Tibial nerve (tissue), 4 donors: ENCODE measurements around the gene TBX1. TPM values are rescaled to one million over a fixed set of nuclear protein-coding genes. Genes with fewer than 3 reads are reported as not detected.

ENCODE experiments used
- DNase-seq, 2 donors: peaks; one replicate each; pipeline ENCODE4 v3.0.0-alpha.2; 2019; ENCODE audit warnings: low spot score in 2 of 2
- H3K27ac ChIP-seq, 4 donors: fragments of 200-600 bp; sonication (generic) in 3 of 4; one replicate each; pipeline ENCODE4 v1.5.1; 2017 to 2019; ENCODE audit warnings: mild to moderate bottlenecking in 1 of 4
- H3K27me3 ChIP-seq, 2 donors: fragments of 200-600 bp; sonication (generic) in 1 of 2; one replicate each; pipeline versions ENCODE4 v1.5.1 to v1.6.0; 2017 to 2019
- H3K36me3 ChIP-seq, 3 donors: fragments of 200-600 bp; sonication (generic); one replicate each; pipeline ENCODE4 v1.5.1; 2018 to 2019
- H3K4me1 ChIP-seq, 4 donors: fragments of 200-600 bp; sonication (generic) in 3 of 4; one replicate each; pipeline ENCODE4 v1.5.1; 2017 to 2019
- H3K4me3 ChIP-seq, 4 donors: fragments of 200-600 bp; sonication (generic) in 3 of 4; one replicate each; pipeline ENCODE4 v1.5.1; 2017 to 2019; ENCODE audit warnings: mild to moderate bottlenecking in 1 of 4, moderate library complexity in 1 of 4
- H3K9me3 ChIP-seq, 4 donors: fragments of 200-600 bp; sonication (generic) in 3 of 4; one replicate each; pipeline ENCODE4 v1.5.1; 2017 to 2019
- EP300 ChIP-seq, 2 donors: sonication (generic); formaldehyde crosslinking; IDR thresholded peaks; one replicate each; pipeline ENCODE4 v1.6.1; 2017; ENCODE audit warnings: antibody characterized with exemption in 2 of 2, mild to moderate bottlenecking in 1 of 2
- POLR2A ChIP-seq, 2 donors: fragments of 450-650 bp; IDR thresholded peaks; one replicate each; pipeline ENCODE4 v1.6.1; 2017; ENCODE audit warnings: antibody characterized with exemption in 2 of 2, mild to moderate bottlenecking in 2 of 2, moderate library complexity in 2 of 2
- WGBS, 2 donors: methylation state at CpG; one replicate each; pipeline ENCODE4 v1.1.5; 2018; 5-methylcytosine and 5-hydroxymethylcytosine counted together
- total RNA-seq, 4 donors: library from RNA; depleted of rRNA; stranded (reverse); fragments of >200 nt; gene quantifications; one replicate each; pipeline ENCODE4 v1.1.0, GENCODE V29; 2016
- TF ChIP-seq, protein P1 (sequence below), 5 experiments: fragments of 200-600 bp in 3 of 5; fragments of 450-650 bp in 2 of 5; sonication (generic) in 3 of 5; IDR thresholded peaks; one replicate each; pipeline ENCODE4 v1.5.1; 2016 to 2019; ENCODE audit warnings: antibody characterized with exemption in 5 of 5, mild to moderate bottlenecking in 3 of 5, moderate library complexity in 2 of 5

TBX1 gene
- total RNA-seq, 4 donors from 2014 or later = 0.42 to 3.6 (median 2.6) TPM

DNA sequence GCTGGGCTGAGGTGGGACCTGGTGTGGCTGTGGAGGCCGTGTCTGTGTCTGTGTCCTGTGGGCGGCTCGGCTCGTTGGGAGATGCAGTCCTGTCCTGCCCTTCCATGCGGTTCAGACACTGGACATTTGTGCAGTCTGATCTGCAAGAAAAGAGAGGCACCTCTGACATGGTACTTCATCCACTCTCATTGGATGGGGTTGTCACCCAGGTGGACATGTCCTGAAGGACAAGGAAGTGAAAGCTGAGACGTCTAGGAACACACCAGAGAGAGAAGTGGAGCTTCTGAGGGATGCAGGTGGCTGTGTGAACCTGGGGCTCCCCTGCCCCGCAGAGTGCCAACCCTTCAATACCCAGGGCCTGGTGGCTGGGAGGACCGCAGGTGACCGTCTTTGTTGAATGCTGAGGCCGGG lies 18.4 kb downstream of the TBX1 start:
- TF ChIP-seq, protein P1, sequence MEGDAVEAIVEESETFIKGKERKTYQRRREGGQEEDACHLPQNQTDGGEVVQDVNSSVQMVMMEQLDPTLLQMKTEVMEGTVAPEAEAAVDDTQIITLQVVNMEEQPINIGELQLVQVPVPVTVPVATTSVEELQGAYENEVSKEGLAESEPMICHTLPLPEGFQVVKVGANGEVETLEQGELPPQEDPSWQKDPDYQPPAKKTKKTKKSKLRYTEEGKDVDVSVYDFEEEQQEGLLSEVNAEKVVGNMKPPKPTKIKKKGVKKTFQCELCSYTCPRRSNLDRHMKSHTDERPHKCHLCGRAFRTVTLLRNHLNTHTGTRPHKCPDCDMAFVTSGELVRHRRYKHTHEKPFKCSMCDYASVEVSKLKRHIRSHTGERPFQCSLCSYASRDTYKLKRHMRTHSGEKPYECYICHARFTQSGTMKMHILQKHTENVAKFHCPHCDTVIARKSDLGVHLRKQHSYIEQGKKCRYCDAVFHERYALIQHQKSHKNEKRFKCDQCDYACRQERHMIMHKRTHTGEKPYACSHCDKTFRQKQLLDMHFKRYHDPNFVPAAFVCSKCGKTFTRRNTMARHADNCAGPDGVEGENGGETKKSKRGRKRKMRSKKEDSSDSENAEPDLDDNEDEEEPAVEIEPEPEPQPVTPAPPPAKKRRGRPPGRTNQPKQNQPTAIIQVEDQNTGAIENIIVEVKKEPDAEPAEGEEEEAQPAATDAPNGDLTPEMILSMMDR (IDR thresholded peaks at IDR 0.05) = no peak
- TF ChIP-seq EP300 (IDR thresholded peaks at IDR 0.05) (no peak), POLR2A (IDR thresholded peaks at IDR 0.05) (no peak)
- H3K36me3 ChIP-seq = no peaks in the 10 kb centered on the region
- no peak overlapping the region for H3K4me3 ChIP-seq
- peaks cover 0 to 5% (median 0%) of the 10 kb centered on the region in 4 donors for H3K4me1 ChIP-seq
- 83 to 89% methylated on average over 10 of the region's 10 CpGs for WGBS, 2 donors
- no peak for DNase-seq
- H3K27me3 ChIP-seq = peaks cover 0 to 50% of the 10 kb centered on the region in 2 donors
- peaks cover 0 to 12% (median 0%) of the 10 kb centered on the region in 4 donors for H3K9me3 ChIP-seq
- no peak overlapping the region for H3K27ac ChIP-seq

DNA sequence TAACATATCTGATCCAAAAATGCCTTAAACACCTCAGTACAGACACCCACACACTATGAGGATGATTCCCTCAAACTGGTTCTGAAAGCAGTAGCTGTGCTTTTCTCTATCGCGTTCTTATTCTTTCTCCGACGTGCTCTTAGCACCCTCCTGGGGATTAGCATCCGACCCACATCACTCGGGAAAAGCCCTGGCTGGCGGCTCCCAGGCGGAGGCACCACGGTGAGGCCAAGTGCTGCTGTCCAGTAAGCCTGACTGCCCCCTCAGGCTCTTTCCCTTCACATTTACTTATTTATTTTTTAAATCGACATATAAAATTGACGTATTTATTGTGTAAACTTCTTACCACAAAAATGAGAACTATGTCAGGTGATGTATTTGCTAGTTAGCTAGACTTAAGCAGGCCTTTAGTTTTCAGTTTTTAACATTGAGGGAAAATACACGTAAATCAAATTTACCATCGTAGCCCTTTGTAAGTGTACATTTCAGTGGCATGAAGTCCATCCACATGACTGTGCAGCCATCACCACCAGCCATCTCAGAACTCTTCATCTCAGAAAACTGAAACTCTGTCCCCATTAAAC lies 19.2 kb downstream of the TBX1 start:
- Histone ChIP-seq H3K9me3 (peaks cover 0 to 12% (median 0%) of the 10 kb centered on the region in 4 donors), H3K4me1 (peaks cover 0 to 5% (median 0%) of the 10 kb centered on the region in 4 donors), H3K27me3 (peaks cover 0 to 46% of the 10 kb centered on the region in 2 donors), H3K36me3 (peaks cover 0 to 4% (median 0%) of the 10 kb centered on the region in 3 donors), H3K4me3 (no peak overlapping the region), H3K27ac (no peak overlapping the region)
- no peak for DNase-seq
- 49 to 53% methylated on average over 13 of the region's 13 CpGs for WGBS, 2 donors
- TF ChIP-seq POLR2A (IDR thresholded peaks at IDR 0.05) (no peak), EP300 (IDR thresholded peaks at IDR 0.05) (no peak)
- TF ChIP-seq, protein P1 (IDR thresholded peaks at IDR 0.05) = no peak

DNA sequence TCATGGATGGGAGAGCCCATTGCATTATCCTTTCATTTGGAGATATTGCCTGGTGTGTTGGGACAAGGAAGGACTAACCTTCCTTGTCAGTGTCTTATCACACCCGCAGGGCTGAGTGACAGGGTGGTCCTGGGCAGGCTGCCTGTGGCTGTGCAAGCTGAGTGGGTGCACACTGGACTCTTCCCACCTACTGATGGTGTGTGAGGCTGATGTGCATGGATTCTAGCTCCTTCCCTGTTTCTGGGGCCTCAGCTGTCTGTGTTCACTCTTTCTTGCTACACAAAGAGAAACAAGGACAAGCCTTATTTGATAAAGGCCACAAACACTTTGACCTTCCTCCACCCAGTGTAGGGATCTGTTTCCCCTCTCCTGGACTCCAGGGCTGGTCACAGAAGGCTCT lies 22.0 kb downstream of the TBX1 start:
- WGBS, 2 donors = 82 to 100% methylated on average over 1 of the region's 1 CpG
- no peak for DNase-seq
- peaks cover 0 to 31% of the 10 kb centered on the region in 2 donors for H3K27me3 ChIP-seq

DNA sequence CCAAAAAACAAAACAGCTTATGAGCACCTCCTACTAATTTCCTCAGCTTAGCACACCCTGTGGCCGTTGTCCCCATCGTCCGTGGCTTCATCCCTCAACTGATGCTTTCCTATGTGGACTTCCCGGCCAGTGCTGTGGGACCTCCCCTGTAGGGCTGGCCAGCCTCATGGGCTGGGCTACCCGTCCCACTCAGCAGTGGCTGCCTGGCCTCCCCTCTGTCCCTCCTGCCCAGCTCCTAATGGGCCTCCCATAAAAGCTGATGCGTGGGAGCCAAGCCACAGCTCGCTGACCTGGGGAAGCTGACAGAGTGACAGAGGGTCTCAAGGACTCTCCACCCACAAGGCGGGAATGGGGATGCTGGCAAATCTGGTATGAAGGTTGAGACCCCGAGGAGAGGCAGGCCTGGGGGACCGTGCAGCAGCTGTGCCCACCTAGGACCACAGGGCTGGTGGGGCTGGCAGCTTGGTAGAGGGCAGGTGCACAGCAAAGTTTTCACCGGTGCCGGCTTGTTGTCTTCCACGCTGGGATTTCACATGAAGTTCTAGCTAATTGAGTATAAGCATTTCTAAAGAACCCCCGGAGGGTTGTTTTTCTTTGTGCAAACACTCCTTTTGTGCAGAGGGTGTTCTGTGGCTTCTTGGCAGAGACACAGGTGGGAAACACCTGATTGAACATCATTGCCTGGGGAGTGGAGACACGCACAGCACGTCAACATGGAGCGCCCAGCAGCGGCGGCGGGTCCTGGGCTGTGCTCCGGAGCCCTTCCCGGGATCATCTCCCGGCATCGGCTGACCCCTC lies 23.2 kb downstream of the TBX1 start:
- Histone ChIP-seq H3K4me3 (no peak overlapping the region), H3K9me3 (peaks cover 0 to 12% (median 0%) of the 10 kb centered on the region in 4 donors), H3K27ac (no peak overlapping the region), H3K27me3 (peaks cover 0 to 21% of the 10 kb centered on the region in 2 donors), H3K36me3 (peaks cover 0 to 32% (median 0%) of the 10 kb centered on the region in 3 donors), H3K4me1 (no peaks in the 10 kb centered on the region)
- 82 to 86% methylated on average over 24 of the region's 24 CpGs for WGBS, 2 donors
- no peak for DNase-seq
- no peak for TF ChIP-seq POLR2A (IDR thresholded peaks at IDR 0.05)
- TF ChIP-seq EP300 (IDR thresholded peaks at IDR 0.05) = no peak
- TF ChIP-seq, protein P1 (IDR thresholded peaks at IDR 0.05) = no peak

More for the DNA sequence above, 22.0 kb downstream of the TBX1 start:
- peaks cover 0 to 12% (median 0%) of the 10 kb centered on the region in 4 donors for H3K9me3 ChIP-seq
- TF ChIP-seq POLR2A (IDR thresholded peaks at IDR 0.05) (no peak), EP300 (IDR thresholded peaks at IDR 0.05) (no peak)
- TF ChIP-seq, protein P1 (IDR thresholded peaks at IDR 0.05) = no peak
- no peak overlapping the region for H3K27ac ChIP-seq
- no peaks in the 10 kb centered on the region for H3K4me1 ChIP-seq
- H3K36me3 ChIP-seq = peaks cover 0 to 19% (median 0%) of the 10 kb centered on the region in 3 donors
- H3K4me3 ChIP-seq = no peak overlapping the region
